ENCODE measurements around the gene FGF12. TPM values are rescaled to one million over a fixed set of nuclear protein-coding genes. Genes with fewer than 3 reads are reported as not detected.

The FGF12 gene
- total and polyA plus RNA-seq, 2 of the 13 experiments (the other 11 are each of a cell fraction or from before 2014, with no cell fraction given), result 0.07 TPM; not detected in 1

DNA sequence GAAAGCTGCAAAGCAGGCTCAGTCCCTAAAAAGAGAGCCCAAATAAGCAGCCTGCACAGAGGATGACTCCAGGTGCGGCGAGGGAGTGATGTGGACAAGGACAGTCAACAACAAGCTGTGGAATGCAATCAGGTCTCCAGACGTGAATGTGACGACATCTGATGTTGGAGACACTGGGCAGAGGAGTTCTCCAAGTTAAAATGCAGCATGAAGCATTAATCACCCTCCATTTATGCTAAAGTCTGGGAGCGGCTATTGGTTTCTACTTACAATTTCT lies 316.7 kb downstream of the FGF12 start:
- TF ChIP-seq MAFK (conservative IDR thresholded peaks at IDR 0.05 in 1 of 2, IDR thresholded peaks at IDR 0.05 in 1 of 2; ENCODE audit: low read length in 2 of 2), result no peak
- no peak for TF ChIP-seq ZSCAN31 (CRISPR knock-in tag; IDR thresholded peaks at IDR 0.05; ENCODE audit: low read depth)
- TF ChIP-seq ZFX (CRISPR knock-in tag; IDR thresholded peaks at IDR 0.05; ENCODE audit: low read depth), result no peak
- no peak for TF ChIP-seq ATM (IDR thresholded peaks at IDR 0.05; ENCODE audit: borderline replicate concordance)
- TF ChIP-seq HNRNPK (IDR thresholded peaks at IDR 0.05; ENCODE audit: low read depth, low read length, poor library complexity, severe bottlenecking), result no peak
- TF ChIP-seq, protein P1, sequence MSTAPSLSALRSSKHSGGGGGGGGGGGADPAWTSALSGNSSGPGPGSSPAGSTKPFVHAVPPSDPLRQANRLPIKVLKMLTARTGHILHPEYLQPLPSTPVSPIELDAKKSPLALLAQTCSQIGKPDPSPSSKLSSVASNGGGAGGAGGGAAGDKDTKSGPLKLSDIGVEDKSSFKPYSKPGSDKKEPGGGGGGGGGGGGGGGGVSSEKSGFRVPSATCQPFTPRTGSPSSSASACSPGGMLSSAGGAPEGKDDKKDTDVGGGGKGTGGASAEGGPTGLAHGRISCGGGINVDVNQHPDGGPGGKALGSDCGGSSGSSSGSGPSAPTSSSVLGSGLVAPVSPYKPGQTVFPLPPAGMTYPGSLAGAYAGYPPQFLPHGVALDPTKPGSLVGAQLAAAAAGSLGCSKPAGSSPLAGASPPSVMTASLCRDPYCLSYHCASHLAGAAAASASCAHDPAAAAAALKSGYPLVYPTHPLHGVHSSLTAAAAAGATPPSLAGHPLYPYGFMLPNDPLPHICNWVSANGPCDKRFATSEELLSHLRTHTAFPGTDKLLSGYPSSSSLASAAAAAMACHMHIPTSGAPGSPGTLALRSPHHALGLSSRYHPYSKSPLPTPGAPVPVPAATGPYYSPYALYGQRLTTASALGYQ (CRISPR knock-in tag; IDR thresholded peaks at IDR 0.05), result no peak
- no peak for TF ChIP-seq ADNP (CRISPR knock-in tag; IDR thresholded peaks at IDR 0.05)
- no peak for TF ChIP-seq ZNF543 (CRISPR knock-in tag; IDR thresholded peaks at IDR 0.05)
- no peak for TF ChIP-seq ZNF7 (CRISPR knock-in tag; IDR thresholded peaks at IDR 0.05)
- no peak for TF ChIP-seq NFKBIZ (CRISPR knock-in tag; IDR thresholded peaks at IDR 0.05)
- TF ChIP-seq, protein P2, sequence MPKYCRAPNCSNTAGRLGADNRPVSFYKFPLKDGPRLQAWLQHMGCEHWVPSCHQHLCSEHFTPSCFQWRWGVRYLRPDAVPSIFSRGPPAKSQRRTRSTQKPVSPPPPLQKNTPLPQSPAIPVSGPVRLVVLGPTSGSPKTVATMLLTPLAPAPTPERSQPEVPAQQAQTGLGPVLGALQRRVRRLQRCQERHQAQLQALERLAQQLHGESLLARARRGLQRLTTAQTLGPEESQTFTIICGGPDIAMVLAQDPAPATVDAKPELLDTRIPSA (CRISPR knock-in tag; IDR thresholded peaks at IDR 0.05; ENCODE audit: borderline replicate concordance), result no peak
- ATAC-seq, result no peak
- Histone ChIP-seq H3K4me2 (ENCODE audit: low read depth, low read length) (no peak overlapping the region), H4K20me1 (ENCODE audit: insufficient read depth, low read length) (no peaks in the 10 kb centered on the region), H3K9me3 (ENCODE audit: low read length) (no peaks in the 10 kb centered on the region), H3K4me1 (ENCODE audit: insufficient read depth, low read length) (no peaks in the 10 kb centered on the region), H2AFZ (ENCODE audit: low read length) (no peak overlapping the region), H3K4me3 (replicated peaks in 1 of 3; ENCODE audit: insufficient read depth in 1 of 3, low read depth in 2 of 3, low read length in 3 of 3) (no peak overlapping the region), H3K27me3 (ENCODE audit: control insufficient read depth in 1 of 2, insufficient read depth in 2 of 2, low read length in 2 of 2) (peaks cover 0 to 46% of the 10 kb centered on the region in 2 experiments), H3K79me2 (ENCODE audit: insufficient read depth, low read length) (no peaks in the 10 kb centered on the region), H3K36me3 (replicated peaks in 1 of 2; ENCODE audit: control insufficient read depth in 1 of 2, insufficient read depth in 2 of 2, low read length in 2 of 2) (no peaks in the 10 kb centered on the region), H3K9ac (ENCODE audit: insufficient read depth, low read depth, low read length) (no peak overlapping the region), H3K27ac (ENCODE audit: extremely low read length, insufficient read depth, low read length) (no peak overlapping the region)
- POLR2A ChIA-PET, result no interaction called here
- 30% methylated on average over 5 of the region's 5 CpGs for WGBS (ENCODE audit: low lambda C conversion rate)
- BruUV-seq (replicated peaks), result no TSS peak
- FAIRE-seq, result no peak
- CTCF ChIA-PET (ENCODE audit: low intra/inter-chr PET ratio, low total read pairs), result no interaction called here
- intact Hi-C loops (cut with micrococcal nuclease; ENCODE audit: unreplicated experiment), result no loop called here
- no peak for DNase-seq (ENCODE audit: low spot score)
- in situ Hi-C loops (cut with HindIII; ENCODE audit: extremely low pct_ligation_motif_present, low pct_unique_long_range_greater_than_20kb), result no loop called here

Data from HepG2 (cell line).